ENCODE results near the gene PDK4. TPM values are rescaled to one million over a fixed set of nuclear protein-coding genes. Genes with fewer than 3 reads are reported as not detected.
A peak's percentile ranks its signal among the peaks of the same experiment; 100 is the strongest.

Gene PDK4
- total RNA-seq, 1 donor from 2014 or later = 0.52 TPM

GRCh38 chr7:95628831-95629439, 32.6 kb upstream of the PDK4 start:
- H3K4me3 ChIP-seq (ENCODE audit: low read depth, low read length) = no peak overlapping the region

GRCh38 chr7:95623788-95624187, 27.5 kb upstream of the PDK4 start:
- TF ChIP-seq CTCF (conservative IDR thresholded peaks at IDR 0.05; ENCODE audit: low read depth, low read length) = no peak
- H3K4me3 ChIP-seq (ENCODE audit: low read depth, low read length) = no peak overlapping the region
- DNase-seq (ENCODE audit: low read depth) = no peak

More at GRCh38 chr7:95628831-95629439, 32.6 kb upstream of the PDK4 start:
- peak; percentile 80 for DNase-seq (ENCODE audit: low read depth)
- TF ChIP-seq CTCF (conservative IDR thresholded peaks at IDR 0.05; ENCODE audit: low read depth, low read length) = no peak

GRCh38 chr7:95622859-95623258, 26.5 kb upstream of the PDK4 start:
- TF ChIP-seq CTCF (conservative IDR thresholded peaks at IDR 0.05; ENCODE audit: low read depth, low read length) = no peak
- no peak for DNase-seq (ENCODE audit: low read depth)
- H3K4me3 ChIP-seq (ENCODE audit: low read depth, low read length) = no peak overlapping the region

- DNase-seq (ENCODE audit: low read depth) = no peak
- H3K4me3 ChIP-seq (ENCODE audit: low read depth, low read length) = no peak overlapping the region
- TF ChIP-seq CTCF (conservative IDR thresholded peaks at IDR 0.05; ENCODE audit: low read depth, low read length) = no peak
These were observed 25.8 kb upstream of the PDK4 start for GRCh38 chr7:95622001-95622549.

- DNase-seq (ENCODE audit: low read depth) = no peak
- H3K4me3 ChIP-seq (ENCODE audit: low read depth, low read length) = no peak overlapping the region
- TF ChIP-seq CTCF (conservative IDR thresholded peaks at IDR 0.05; ENCODE audit: low read depth, low read length) = no peak
These were observed 25.1 kb upstream of the PDK4 start for GRCh38 chr7:95621404-95621803.

- H3K4me3 ChIP-seq (ENCODE audit: low read depth, low read length) = no peak overlapping the region
- no peak for TF ChIP-seq CTCF (conservative IDR thresholded peaks at IDR 0.05; ENCODE audit: low read depth, low read length)
- DNase-seq (ENCODE audit: low read depth) = no peak
These were observed 24.3 kb upstream of the PDK4 start for GRCh38 chr7:95620631-95621030.

GRCh38 chr7:95619921-95620320, 23.6 kb upstream of the PDK4 start:
- DNase-seq (ENCODE audit: low read depth) = no peak
- no peak overlapping the region for H3K4me3 ChIP-seq (ENCODE audit: low read depth, low read length)
- no peak for TF ChIP-seq CTCF (conservative IDR thresholded peaks at IDR 0.05; ENCODE audit: low read depth, low read length)
